HG03558 (cell line): Measurements from ENCODE around the gene MYO3B.

Experiments
- ATAC-seq: cut with Tn5 transposase; IDR thresholded peaks from one replicate; pipeline ENCODE4 v1.9.1; 2021; ENCODE audit warnings: moderate number of reproducible peaks; ENCODE audit not compliant: unreplicated experiment; ENCODE audit errors: extremely low read depth

Gene MYO3B

DNA sequence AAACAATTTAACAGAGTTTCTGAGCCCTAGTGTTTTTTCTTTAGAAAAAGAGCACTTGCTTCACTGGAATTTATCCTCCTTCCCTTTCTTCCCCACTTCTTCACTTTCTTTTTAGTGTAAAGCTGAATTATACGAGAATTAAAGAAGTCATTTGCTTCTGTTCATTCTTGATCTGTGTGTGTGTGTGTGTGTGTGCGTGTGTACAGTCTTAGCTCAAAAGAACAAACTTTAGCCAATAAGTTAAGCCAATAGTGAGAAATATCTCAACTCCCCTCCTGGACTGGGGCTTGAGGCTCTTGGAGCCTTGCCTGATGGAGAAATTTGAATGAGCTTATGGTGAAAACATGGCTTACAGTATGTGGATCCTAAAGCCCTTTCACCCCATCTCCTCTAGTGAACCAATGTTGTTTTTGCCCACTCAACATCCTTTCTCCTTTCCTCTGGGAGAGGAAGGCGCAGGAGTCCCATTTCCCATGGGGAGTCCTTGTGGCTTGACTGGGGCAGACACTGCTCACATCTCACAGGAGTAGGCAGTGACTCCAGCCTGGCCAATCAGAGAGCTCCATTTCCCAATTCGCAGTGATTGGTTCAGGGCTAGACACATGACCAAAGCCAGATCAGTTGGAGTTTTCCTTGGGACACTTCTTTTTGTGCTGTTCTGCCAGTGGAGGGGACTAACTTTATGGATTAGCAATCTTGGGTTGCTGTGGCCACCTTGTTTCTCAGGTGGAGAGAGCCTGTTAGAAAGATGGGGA, 16.3 kb upstream of the MYO3B start:
- ATAC-seq, result no peak

DNA sequence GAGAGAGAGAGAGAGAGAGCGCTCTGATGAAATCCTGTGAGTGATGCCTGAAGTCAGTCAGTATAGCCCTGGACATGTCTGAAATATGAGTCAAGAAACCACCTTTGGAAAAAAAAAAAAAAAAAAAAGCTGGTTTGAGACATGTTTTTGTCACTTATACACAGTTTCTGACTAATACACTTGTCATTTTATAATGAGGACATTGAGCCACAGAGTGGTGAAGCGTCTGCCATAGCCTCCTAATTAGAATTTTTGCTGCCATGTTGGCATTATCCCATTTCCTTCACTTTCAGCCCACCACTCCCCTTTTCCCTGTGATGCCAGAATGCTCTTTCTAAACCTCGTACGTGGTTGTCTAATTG, 15.7 kb upstream of the MYO3B start:
- ATAC-seq, result no peak

DNA sequence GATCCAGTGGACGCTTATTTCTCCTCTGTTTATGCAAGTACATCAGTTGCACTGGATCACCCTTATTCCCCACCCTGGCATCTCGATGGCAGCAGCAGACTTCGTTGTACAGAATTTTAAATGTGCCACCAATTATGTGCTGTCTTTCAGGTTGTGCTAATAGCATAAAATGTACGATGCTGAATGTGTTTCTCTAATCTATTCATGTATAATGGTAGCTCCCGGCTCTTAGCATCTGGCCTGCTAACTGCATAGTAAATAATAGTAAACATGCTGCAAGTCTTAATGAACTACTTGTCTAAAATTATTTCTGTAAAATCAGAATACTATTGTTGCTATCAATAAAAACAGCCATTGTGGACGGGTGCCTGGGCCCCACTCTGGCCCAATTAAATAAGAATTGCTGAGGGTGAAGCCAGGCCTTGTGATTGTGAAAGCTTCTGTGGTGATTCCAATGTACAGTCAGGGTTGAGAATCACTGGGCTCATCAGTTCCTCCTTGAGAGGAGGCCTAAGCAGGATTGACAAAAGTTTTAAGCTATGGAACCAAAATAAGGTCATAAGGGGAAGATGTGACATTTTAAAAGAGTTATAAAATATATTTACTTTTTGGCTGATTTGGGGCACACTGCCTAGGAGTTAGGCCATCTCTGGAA, 14.4 kb upstream of the MYO3B start:
- no peak for ATAC-seq

DNA sequence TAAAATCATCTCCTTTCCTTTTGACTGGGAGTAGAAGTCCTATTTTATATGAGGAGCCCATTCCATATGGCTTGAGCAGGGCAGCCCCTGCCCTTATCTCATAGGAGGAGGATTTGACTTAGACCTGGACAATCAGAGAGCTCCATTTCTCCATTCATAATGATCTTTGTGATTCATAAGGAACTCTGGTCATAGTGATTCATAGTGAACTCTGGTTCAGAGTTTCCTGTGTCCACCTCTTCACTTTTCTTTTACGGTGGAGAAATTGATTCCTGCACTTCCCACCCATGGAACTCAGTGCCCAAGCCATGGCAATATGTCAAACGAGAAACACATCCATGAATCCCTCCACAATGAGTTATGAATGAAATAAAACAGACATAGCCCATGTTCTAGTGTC, 12.8 kb upstream of the MYO3B start:
- no peak for ATAC-seq

DNA sequence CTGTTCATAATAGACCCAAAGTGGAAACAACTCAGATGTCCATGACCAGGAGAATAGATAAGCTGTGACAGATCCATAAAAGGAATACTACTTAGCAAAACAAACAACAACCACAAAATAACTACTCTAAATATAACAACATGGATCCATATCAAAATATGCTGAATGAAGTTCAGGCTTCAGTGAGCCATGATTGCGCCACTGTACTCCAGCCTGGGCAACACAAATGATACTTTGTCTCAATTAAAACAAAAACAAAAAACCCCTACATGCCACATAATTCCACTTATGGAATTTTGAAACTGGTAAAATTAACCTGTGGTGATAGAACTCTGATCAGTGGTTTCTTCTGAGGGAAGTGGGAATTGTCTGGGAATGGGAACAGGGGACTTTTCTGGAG, 11.2 kb upstream of the MYO3B start:
- ATAC-seq, result no peak

DNA sequence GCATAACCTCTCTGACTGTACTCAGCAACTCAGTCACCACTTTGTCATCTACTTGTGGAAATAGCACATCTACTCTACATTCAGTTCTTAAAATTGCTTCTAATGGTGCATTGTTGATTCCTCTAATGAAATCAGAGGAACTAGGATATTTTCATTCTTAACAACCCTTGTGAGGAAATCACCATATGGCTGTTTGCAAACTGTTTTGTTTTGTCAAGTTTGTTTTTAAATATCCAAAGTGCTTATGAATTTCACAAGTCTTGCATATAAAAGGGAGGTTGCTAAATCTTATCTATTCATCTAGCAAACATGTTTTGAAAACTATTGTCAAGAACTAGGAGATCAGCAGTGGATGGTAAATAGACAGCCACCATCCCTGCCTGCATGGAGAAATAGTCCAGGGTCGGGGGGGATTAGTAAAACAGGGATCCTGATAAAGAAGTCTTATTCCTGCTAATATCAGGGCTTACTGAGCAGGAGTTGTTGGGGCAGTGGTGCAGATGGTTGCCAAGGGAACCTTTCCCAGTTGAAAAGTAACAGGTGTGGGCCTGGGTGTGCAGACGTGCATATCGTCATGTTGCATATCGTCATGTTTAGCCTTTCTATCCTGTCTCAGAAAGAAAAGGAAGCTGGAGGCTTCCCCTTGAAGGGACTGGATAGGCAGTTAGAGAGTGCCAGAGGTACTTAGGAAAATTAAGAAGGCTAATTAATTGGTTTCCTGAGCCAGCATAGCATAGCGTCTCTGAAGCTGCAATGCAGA, 7.5 kb upstream of the MYO3B start:
- no peak for ATAC-seq

DNA sequence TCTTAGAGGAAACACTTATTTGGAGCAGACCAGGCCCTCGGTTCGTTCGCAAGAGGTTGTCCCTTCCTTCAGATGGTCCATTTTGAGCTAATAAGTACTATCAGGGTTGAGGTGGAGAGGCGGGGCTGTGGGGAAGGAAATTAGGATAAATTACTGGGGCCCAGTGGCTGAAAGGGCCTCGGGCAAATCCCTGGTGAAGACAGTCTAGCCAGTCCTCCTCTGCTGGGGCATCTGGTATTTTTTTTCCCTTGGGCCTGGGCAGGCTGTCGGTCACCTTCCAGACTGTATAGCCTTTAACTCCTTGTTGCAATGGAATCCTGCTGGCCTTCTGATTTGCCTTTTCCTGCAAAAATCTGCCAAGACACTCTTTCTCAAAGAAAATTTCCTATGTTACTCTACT, 1.7 kb upstream of the MYO3B start:
- no peak for ATAC-seq

DNA sequence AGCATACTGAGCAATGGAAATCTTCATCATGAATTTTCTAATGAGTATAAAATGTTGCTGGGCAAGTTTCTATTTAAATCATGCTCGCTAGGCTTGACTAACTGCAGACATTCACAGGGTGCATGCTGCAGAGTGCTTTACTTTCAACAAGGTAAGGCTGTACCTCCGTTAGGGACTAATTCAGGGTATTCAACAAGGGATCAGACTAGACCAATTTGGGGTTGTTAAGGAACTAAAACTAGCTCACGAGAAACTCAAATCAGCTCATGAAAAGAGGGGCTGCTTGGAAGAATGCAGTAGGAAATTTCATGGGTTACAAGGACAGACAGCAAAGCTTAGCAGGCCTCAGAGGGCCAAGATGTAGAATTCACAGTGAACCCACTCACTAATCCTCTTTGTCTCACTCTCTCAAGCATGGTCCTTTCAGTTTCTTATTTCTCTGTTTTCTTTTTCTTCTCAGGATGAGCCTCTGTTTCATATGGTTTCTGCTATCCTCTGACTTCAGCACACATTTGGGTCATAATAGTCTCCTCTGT, 2.2 kb downstream of the MYO3B start:
- no peak for ATAC-seq

DNA sequence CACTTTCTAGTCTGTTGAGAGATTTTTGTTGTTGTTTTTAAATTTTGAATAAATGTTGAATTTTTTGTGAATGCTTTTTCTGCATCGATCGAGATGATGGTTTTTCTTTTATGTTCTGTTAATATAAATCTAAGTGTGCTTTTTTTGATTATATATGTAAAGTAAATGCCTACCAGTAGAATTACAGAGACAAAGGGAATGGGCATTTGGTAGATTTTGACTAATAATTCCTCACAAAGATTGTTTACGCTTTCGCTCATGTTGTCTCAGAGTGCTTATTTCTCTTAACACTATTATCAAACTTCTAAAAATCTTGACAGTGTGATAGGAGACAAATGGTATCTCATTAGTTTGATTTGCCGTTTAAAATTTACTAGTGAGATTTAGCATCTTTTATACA, 3.7 kb downstream of the MYO3B start:
- ATAC-seq, result no peak

DNA sequence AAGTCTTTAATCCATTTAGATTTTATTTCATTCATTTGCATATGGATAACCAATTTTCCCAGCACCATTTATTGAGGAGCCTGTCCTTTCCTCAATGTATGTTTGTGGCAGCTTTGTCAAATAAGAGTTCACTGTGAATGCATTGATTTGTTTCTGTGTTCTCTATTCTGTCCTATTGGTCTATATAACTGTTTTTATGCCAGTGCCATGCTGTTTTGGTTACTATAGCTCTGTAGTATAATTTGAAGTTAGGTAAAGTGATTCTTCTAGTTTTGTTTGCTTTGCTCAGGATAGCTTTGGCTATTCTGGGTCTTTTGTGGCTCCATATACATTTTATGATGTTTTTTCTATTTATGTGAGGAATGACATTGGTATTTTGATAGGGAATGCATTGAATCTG, 7.4 kb downstream of the MYO3B start:
- ATAC-seq, result no peak

DNA sequence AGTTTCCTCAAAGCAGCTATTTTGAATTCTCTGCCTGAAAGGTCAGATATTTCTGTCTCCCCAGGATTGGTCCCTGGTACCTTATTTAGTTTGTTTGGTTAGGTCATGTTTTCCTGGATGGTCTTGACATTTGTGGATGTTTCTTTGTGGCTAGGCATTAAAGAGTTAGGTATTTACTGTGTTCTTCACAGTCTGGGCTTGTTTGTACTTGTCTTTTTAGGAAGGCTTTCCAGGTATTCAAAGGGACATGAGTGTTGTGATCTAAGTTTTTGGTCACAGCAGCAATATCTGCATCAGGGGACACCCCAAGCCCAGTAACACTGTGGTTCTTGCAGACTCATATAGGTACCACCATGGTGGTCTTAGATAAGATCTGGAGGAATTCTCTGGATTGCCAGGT, 11.8 kb downstream of the MYO3B start:
- no peak for ATAC-seq

DNA sequence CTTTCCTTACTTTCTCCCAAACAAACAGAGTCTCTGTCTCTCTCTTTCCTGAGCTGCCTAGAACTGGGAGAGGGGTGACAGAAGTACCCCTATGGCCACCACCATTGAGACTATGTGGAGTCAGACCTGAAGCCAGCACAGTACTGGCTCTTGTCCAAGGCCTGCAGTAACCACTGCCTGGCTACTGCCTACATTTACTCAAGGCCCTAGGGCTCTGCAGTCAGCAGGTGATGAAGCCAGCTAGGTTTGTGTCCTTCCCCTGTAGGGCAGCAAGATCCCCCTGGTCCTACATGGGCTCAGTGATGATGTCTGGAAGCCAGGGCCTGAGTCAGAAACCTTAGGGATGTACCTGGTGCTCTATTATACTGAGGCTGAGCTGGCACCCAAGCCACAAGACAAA, 12.2 kb downstream of the MYO3B start:
- no peak for ATAC-seq

DNA sequence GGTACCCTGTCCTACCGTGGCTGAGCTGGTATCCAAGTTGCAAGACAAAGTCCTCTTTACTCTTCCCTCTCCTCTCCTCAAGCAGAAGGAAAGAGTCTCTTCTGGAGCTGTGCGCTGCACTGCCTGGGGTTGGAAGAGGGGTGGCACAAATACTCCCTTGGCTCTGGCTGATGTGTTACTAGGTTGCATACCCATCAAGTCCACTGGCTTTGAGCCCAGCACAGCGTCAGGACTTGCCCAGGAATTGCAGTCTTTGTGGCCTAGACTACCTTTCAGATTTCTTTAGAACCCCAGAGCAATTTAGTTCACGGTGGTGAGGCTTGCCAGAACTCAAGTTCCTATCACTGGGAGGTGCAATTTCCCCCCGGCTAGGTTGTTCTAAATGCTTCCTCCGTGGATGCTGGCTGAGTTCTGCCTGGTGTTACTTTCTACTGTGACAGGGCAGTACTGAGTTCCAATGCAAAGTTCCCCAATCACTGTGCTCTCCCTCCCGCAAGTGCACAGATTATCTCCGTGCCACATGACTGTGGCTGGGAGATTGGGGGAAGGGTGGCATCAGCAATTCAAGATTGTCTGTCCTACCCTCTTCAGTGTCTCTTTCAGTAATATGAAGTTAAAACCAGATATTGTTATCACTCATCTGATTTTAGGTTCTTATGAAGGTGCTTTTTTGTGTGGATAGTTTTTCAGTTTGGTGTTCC, 13.4 kb downstream of the MYO3B start:
- no peak for ATAC-seq

DNA sequence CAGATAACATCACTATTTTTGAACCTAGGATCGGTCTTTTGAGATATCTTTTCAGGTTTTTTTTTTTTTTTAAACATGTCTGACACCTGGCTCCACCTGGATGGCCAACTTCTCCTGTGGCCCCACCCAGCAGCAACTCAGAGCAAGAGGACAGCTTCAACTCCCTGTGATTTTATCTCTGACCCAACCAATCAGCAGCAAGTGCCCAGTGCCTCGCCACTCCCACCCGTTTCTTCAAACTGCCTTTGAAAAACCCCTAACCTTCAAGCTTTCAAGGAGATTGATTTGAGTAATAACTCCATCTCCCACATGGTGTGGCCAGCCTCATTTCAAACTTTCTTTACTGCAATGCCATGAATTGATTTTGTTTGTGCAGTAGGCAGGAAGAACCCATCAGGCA, 19.0 kb downstream of the MYO3B start:
- ATAC-seq, result no peak

DNA sequence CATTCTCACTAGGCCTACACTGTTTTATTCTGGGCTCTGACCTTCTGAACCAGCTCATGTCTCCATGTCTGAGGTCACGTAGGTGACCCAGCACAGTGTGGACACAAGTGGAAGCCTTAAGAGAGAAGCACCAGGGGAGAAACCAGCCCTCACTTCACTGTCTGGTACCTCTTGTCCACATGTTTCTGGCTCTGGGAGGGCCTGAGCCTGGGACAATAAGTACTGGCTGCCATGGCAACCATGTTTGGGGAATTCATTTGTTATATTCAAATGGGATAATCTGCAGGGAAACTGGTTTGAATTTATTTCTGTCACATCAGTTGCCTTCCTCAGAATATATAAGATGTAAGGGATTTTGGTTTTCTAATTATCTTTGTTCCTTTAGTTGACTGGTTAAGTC, 23.3 kb downstream of the MYO3B start:
- no peak for ATAC-seq

DNA sequence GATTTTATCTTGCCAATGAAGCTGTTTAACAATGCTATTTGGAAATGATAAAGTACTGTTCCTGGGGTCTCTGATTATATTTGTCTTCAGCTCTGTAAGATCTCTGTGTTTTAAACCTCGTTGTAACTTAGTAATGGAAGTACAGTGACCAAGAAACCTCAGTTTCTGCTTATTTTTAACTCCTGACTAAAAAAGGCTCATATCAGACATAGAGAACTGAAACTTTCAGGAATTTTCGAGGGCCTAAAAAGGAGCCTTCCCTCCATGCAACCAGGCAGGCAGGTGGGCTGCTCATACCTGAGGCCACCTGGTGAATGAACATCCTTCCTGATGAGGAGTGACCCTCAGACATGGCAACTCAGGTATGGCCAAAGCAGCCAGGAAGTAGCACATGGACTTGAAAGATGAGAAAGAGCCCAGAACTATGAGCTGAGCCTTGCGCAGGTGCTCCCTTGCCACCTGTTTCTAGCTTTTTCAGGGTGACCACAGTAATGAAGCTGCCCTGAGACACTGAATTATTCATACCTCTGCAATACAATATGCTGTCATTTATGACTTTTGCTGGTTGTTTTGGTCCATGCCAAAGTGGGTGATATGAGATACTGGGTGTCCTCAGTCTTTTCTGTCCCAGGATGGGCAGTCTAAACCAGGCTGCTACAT, 23.9 kb downstream of the MYO3B start:
- no peak for ATAC-seq

DNA sequence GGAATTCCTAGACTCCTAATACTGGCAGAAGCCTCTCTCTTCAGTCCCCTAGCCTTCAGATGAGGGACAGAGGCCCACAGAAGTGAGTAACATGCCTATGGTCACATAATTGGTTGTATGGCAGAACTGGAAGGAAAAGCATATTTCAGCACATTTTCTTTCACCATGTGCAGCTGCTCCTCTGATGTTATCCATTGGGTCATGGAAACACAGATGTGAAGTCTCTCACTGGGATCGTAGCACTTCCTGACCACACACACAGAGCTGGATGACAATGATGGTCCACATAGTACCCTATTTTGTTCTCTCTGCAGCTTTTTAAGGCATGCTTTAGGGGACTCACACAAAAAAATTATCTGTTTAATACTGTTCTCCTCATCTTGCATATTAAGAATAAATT, 24.5 kb downstream of the MYO3B start:
- no peak for ATAC-seq

DNA sequence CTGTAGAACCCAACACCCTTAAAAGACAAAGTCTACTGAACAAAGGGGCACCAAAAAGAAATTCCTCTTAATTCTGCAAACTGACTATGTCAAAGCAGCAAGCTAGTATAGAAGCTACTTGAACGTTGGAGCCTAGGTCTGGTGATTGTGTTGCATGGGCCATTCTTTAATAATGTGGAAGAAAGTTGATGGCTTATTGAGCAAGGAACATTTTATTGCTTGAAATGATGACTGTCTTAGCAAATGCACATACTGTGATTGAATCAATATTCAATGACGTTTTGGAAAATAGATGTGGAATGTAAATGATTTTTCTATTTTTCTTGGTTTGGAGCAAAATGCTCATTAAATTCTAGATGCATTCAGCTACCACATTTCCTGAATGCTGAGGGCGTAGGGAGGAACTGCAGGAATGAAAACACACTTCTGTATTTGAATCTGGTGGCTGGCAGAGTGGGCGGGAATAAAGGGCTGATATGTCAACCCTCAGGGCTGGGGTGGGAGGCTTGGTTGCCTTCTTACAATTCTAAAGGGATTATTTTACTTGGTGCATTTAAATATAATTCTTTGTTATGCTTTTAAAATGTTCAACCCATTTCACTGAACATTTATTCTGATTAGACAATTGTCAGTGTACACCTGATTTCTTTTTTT, 26.5 kb downstream of the MYO3B start:
- ATAC-seq, result no peak

DNA sequence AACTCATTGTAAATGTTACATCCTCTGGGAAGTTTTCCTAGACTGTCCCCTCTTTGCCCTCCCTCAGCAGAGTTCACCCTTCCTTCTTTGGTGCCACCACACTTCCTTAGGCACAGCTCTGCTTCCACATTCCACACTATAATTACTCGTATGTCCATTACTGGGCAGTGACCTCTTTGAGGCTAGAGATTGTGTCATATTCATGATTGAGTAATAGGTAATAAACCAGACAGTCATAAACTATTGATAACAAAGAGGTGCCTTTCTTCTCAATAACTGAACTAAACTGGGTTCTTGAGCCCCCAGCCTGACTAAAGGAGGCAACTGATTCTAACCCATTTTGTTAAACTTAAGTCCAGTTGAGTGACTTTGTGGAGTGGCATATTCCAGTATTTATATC, 28.3 kb downstream of the MYO3B start:
- no peak for ATAC-seq
